Muscle of arm (tissue), 12 donors: ENCODE data around the gene MBP. TPM values are rescaled to one million over a fixed set of nuclear protein-coding genes. Genes with fewer than 3 reads are reported as not detected.

Source experiments
- DNase-seq: peaks from one replicate; pipeline ENCODE4 v3.0.0-alpha.2; 2013
- polyA plus RNA-seq, 12 donors: library from polyadenylated mRNA; unstranded; fragments of 120-200 nt; gene quantifications; one replicate each; pipeline ENCODE4 v1.2.1, GENCODE V29; 2013; ENCODE audit not compliant: insufficient read length in 12 of 12

MBP gene
- polyA plus RNA-seq, 12 donors = 9.7 to 30.7 (median 17.5) TPM; not detected in 1

DNA sequence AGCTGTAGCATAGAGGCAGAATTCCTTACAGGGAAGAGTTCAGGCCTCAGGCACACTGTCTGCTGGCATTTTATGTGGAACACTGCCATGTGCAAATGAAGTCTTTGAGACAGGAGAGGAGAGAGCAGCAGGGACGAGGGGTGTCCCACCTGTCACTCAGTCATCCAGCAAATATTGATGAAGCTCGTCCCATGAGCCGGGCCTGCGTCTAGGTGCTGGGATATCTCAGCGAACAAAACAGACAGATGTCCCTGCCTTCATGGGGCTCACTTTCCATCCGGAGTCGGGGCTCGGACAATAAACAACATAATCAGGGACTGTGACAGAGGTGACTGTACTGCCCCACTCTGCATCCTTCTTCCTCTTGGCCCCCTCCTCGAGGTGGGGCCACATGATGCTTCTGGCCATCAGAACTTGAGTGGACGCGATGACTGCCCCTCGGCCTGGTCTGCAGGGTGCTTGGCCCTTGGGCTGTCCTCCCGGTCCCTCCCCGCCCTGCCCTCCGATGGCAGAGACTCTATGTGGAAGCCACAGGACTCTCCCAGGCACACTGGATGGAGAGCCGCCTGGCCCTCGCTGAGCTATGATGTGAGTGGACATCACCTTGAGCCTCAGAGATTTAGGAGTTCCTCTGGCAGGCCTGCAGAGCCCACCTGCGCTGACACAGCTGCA is 78.8 kb downstream of the MBP start:
- no peak for DNase-seq

DNA sequence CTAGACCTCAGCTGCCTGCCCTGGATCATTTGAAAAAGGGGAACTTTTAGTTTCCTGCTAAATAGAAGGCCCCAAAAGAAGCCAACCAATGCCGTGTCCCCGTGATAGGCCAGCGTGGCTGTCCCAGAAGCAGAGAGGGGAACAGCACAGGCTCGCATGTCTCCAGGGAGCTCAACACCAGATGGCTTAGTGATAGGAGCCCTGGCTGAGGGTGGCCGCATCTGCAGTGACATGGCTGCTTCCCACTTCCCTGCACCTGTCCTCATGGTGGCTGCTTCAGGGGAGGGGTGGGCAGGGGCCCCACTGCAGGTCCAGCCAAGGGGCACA is 79.6 kb downstream of the MBP start:
- no peak for DNase-seq

DNA sequence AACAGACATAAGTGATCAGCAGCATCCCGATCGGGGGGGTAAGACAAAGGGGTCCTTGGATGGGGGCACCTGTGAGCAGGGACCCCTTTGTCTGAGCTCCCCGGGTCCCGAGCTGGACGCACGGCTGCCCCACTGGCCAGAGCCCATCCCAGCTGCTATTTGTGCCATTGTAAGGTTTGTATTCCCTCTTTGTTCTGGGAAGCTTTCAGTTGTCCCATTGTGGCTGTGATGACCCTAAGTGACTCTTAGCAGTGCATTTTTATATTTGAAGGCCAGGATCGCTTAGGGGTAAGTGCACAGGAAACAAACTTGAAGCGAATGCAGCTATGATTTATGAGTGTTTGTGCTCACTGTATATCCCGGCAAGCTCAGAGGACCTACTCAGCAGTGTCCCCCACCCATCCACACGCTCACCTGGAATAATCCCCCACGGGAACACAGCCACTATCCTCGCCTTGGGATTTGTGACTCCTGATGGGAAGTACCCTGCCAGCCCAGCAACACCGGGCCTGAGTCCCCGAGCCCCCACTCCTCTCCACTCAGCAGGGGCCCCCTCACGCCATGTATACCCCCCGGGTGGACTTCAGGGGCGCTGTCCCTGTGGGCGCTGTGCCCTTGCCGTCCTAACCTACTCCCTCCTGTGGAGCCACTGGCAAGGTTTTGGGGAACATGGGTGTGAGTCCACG is 80.1 kb downstream of the MBP start:
- DNase-seq = no peak

DNA sequence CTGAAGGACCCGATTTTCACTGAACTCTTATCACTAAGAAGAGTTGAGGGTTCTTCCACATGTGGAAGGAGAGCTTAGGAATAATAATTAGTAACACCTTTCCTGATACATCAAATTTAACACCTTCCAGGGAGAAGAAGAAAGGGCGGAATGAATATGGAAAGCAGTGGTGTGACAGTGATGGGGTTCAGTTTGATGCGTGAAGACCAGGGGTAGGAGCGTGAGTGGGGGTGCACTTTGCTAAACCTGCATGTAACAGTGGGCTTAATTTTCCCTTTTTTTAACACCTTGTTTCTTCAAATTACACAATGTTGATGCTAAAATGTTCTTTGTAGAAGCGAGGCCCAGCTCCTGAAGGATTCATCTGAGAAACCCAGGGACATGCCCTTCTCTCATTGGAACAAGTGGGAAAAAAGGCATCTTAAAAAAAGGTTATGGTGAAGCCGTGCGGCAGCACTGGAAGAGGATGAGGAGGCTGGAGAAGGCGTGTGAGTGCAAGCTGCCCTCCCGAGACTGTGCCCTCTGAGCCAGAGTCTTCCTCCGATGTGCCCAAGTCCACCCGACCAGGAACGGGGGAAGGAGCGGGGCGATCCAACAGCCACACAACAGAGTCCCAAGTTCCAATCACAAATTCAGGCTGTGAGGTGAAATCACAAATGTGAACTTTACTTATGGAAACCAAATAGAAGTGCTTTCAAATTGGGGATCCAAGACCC is 80.8 kb downstream of the MBP start:
- DNase-seq = no peak

DNA sequence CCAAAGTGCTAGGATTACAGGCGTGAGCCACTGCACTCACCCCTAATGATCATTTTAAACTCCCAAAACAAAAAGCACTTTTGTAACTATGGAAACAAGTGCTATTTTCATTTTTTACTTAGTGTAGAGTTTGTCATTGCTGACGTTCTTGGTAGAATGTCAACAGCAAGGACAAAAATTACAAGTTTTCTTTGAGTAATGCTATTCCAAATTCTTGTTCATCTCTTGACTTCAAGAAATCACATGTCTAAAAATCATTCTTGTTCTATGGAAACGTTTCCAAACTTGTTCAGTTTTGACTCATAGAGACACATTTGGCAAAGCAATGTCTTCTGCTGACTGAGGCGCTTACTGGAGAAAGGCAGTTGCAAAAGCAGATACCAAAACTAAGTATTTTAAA is 82.6 kb downstream of the MBP start:
- DNase-seq = no peak

DNA sequence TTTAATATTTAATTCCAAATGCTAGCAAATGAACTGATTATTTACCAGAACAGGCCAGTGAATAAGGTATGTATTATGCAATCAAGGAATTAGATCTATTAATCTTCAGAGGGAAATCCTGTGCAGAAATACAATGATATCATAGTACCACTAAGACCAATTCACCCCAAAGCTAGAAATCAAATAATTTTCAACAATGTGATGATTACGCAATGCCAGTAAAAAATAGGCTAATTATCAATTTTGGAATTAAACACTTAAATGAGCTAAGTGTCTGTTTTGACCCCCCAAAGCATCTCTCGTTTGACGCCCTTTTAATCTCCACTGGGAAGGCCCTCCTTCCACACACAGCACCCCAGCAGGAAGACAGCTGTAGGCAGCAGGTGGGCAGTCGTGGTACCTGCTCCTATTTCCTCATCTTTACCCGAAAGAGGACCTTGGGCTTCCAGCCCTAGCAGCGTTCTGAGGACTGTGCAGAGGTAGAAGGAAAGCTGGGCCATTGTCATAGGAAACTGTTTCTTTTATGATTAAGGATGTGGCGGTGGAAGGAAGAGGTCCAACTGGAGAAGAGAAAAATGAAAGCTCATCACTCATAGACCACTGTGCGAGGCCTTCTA is 84.7 kb downstream of the MBP start:
- DNase-seq = no peak

DNA sequence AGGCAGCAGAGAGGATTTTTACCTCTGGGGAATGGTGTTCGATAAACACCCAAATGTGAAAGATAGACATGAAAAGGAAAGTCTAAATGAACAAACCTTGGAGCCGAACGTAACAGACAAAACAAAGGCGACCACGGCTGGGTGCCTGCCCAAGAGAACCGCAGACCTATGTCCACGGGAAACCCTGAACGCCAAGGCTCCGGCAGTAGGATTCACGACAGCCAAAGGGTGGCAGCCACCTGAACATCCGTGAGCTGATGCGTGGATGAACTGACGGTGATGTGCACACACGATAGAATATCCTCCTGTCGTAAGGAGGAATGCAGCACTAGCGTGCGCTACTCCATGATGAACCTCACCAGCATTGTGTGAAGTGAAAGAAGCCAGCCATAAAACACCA is 85.6 kb downstream of the MBP start:
- no peak for DNase-seq

DNA sequence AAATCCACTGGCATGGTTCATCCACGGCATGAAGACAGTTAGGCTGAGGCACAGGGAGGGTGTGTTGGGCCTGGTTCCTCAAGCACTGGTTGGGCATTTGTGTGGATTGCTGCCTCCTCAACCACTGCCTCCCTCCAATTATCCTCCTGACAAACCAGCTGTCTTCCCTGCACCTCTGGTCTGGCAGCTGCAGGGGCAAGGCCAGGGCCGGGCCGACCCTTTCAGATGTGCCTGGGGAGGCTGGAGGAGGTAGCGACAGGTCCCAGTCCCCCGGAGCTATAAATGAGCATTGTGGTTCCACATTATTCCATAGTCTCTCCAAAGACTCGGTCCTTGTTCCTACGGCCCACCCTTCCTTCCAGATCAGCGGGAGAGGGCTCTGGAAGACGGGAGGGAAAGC is 86.2 kb downstream of the MBP start:
- DNase-seq = no peak

DNA sequence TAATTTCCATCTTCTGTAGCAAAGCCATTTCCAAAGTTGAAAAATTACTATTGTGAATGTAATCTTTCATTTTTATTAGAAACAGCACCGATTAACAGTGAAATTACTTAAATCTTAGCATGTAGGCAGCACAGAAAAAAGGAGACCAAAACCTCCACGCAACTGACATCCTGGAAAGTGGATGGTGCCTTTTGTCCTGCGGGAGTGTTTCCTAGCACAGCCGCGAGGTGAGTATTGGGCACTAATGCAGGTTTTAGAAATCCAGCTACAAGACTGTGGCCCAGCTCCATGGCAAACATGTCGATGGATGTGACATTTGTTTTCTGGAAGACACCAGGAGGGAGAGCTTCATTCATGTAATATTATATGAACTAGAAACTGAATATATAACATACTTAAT is 86.9 kb downstream of the MBP start:
- DNase-seq = no peak

DNA sequence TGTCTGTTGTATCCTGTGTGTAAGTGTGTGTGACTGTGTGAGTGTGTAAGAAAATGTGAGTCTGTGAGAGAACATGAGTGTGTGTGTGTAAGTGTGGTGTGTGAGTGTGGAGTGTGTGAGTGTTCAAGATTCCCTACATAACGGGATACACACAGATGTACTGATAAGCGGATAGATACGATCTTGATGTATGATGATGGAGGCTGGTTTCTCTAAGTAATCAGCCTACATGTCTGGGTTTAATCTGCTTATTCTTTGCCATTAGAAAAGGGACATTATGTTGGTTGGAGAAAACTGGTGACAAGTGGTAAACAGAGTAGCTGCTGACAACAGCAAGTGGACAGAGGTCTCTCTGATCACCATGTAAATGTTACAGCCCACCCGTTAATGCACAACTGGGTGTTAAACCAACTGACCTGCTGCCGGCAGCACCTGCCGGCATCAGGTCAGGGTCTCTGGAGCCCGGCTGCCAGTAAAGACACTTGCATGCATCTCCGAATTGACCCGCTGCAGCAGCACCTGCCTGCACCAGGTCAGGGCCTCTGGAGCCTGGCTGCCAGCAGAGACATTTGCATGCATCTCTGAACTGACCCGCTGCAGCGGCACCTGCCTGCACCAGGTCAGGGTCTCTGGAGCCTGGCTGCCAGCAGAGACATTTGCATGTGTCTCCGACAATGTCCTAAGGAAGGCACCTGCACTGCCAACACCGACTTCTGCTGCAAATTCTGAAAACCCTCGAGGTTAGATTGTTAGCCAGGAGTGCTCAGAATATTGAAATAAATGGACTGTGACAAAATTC is 87.5 kb downstream of the MBP start:
- DNase-seq = no peak

DNA sequence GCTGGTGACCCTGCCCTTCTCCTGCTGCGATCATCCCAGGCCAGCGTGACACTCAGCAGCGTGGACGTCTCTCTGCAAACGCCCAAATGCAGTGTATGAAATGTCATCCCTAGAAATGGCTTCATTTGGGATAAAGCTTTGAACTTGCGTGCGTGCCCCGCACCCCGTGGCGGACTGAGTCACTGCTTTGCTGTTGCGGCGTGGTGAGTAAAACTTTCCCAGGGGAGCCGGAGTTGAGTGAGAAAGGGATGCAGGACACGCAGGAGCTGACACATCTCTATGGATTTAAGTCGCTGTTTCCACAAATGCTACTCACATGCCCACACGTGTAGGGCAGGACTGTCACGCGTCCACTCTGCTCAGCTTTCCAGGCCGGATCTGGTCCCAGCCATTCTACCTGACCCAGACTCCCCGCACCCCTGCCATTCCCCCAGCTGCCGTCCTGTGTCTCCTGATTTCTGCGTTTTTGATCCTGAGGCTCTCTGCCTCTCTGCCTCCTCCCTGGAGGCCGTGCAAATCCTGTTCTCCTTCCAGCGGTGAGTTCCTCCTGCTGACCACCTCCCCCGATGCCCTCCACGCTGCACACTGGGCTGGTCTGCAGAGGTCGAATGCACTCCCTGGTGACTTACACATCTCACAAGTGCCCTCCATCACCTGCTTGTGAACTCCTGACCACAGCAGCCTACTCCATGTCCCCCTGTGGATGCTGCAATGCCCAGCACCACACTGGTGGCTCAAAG is 88.9 kb downstream of the MBP start:
- no peak for DNase-seq

DNA sequence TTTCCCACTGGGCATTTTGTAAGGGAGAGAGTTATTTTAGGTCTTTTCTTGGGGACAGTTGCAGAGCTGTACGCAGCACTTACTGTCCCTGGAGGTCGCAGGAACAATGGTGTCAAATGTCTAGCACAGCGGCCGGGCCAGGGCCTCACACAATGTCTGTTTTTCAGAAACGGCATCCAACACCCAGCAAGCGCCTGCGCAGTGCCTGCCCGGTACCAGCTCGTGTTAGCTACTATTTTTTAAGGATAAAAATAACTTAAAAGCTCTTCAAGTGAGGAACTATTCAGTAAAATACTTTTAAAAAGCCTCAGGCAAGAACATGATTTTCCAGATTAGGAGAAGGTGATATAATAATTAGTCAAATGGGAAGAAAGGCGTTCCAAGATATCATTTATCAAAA is 90.0 kb downstream of the MBP start:
- DNase-seq = no peak

DNA sequence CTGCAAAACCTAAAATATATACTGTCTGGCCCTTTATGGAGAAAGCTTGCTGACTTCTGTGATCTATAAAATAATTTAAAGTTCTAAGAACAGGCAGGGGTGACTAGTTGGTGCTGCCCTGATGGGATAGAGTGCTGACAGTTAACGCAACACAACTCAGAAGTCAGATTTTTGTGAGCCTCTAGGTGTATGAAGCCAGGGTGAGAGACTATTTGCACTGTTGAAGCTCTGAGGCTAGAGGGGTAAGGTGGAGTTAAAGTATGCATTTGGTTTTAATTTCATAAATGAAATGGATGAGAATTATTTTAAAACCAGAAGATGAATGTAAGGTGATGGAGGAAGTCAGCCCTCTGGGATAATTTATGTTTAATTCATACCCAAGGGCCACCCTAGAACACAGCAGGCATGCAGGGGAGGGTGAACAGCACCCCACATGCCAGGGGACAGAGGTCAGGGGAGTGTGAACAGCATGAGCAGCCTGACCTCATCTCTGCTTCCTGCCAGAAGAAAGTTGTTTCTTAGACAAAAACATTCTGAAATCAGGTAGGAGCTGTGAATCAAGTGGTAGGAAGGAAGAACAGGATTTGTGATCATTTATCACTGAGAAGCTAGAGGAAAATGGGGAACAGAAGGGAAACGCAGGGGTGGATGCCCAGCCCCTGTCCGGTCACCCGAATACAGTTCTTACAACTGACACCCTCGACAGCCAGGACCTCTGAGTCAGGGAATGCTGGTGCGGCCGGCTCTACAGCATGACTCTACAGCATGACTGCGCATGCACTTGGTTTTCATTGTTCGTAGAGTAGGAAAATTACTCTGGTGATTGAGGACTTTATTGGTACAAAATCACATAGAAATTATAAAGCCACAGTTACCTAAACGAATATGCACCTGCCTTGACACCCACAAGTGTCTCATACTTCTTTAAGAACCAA is 93.1 kb downstream of the MBP start:
- DNase-seq = no peak

DNA sequence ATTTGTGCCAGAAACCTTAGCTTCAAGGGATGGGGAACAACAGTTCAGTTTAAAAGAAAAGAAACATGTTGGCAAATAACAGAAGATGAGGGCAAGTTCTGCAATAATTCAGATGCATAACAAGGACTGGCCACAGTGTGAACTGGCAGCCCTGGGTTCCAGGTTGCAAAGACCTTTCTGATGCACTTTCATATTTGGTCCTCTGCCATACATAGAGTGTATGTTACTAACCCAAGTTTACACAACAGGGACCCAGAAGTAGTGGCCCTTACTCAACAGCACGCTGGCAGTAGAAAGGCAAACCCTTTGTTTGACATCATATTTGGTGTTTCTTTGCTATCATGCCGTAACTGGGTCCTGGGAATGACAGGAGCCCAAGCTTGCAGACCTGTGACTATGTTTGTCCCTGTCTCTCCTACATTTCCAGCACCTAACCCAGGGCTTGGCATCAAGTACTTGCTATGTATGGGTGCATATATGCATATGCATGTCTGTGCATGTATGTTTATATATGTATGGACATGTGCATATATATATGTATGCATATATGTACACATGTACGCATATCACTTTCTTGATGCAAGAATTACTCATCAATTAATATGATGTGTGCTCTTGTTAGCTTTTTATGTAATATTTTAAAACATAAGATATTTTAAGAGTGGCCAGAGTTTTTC is 94.3 kb downstream of the MBP start:
- no peak for DNase-seq

DNA sequence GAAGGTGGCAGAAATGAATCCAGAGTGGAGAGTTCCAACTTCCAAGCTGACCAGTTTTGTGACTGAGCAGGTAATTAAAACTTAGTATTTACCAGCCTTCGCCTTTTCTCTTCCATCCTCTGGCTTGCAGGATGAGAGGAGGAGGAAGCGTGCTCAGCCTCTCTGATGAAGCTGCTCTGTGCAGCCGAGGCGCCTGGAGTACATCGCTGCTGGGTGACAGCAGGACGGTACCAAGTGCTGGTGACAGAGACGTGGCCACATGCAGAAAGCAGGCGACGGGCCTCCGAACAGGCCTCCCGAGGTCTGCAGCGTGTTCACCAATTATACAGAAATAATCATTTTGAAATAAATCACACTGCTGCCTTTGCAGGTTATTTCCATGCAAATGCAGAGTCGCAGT is 95.0 kb downstream of the MBP start:
- DNase-seq = no peak

DNA sequence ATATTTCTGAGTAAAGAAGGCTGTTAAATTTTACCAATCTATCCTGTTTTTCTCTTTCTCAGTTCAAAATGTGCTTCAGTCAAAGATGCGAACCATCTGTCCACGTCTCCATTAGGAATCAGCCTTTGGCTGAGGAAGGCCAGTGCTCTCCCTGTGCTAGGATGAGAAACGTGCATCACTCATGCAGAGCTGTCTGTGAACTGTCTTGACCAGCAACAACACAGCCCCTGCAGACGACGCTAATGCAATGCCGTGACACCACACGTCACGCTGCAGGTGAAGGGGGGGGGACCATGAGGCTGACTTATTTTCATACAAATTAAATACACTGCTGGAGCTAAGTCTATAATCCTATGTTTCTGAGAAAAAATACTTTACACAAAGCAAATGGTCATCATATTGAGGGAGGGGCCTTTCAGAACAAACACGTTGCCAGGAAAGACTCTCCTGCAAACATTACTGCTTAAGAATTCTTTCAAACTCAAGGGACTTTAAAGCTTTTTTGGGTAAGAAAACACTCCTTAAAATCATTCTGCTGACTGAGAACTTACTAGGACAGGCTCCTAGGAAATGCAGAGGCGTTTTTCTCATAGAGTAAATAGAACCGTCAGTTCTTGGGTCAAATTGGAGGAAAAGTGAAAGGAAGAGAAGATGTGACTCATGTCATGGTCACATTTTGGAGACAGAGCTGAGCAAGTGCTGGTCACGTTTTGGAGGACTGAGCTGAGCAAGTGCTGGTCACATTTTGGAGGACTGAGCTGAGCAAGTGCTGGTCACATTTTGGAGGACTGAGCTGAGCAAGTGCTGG is 97.0 kb downstream of the MBP start:
- DNase-seq = peak; percentile 49

DNA sequence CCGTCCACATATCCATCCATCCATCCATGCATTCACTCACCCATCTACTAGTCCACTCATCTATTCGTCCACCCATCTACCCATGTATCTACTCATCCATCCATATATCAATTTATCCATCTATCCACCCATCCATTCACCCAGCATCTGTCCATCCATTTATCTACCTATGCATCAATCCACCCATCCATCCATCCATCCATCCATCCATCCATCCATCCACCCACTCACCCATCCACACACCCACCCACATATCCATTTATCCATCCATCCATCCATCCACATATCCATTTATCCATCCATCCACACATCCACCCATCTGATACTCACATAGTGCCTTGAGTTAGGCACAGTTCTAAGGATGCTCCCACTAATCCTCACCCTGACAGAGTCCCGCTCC is 99.0 kb downstream of the MBP start:
- DNase-seq = no peak

DNA sequence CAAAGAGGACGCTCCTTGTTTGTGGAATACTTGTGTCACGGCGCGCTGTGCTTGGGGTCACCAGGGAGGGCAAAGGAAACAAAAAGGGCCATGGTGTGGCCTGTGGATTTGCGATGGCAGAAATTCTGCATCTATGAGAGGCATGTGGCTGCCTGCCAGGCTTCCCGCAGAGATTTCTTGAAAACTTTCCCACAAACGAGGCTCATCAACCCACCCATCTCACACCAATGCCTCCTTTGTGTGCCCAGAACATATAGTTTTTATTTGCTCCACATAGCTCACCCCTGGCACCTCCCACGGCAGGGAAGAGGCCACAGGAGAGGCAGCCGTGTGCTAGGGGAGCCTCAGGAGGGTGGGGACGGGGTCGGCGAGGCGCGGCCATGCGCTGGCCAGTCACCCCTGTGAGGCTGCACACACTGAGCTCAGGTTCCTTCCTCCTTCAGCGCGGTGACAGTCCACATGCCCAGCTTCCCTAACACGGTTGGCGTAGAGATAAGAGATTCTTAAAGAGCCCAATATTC is 100.3 kb downstream of the MBP start:
- no peak for DNase-seq
